HL-60 (cell line): ENCODE measurements around the gene AKT1S1.

Experiments
- POLR2AphosphoS5 ChIP-seq: IDR thresholded peaks from 2 replicates; pipeline ENCODE4 v1.6.1; 2012; ENCODE audit warnings: low read depth
- REST ChIP-seq: IDR thresholded peaks from 2 replicates; pipeline ENCODE4 v1.6.1; 2012; ENCODE audit warnings: low read depth; ENCODE audit not compliant: insufficient replicate concordance
- TF ChIP-seq, protein P1 (sequence below): IDR thresholded peaks from one replicate; pipeline ENCODE4 v1.5.1; 2011; ENCODE audit warnings: low read length, control low read depth, inconsistent platforms; ENCODE audit not compliant: insufficient read depth

DNA sequence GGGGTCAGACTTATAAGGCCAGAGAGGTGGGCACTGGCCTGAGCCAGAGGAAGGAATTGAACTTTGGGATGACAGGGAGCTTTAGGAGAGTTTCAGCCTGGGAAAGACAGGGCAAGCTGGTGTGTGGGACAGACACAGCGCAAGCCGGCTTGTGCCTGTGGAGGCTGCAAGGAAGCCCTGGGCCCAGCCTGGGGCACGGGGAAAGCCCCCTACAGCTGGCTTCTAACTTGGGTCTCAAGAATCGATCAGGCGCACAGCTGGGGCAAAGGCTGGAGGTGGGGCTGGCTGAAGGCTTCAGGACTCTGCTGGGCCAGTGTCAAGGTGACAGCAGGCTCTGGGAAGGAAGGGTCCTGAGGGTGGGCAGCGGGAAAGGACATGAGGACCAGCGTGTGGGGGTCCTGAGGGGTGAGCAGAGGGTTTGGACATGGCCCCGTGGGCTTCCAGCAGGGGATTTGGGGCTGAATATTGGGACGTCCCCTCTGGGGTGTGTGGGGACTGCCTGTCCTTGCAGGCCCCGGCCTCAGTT lies 23.2 kb downstream of the AKT1S1 start:
- TF ChIP-seq, protein P1, sequence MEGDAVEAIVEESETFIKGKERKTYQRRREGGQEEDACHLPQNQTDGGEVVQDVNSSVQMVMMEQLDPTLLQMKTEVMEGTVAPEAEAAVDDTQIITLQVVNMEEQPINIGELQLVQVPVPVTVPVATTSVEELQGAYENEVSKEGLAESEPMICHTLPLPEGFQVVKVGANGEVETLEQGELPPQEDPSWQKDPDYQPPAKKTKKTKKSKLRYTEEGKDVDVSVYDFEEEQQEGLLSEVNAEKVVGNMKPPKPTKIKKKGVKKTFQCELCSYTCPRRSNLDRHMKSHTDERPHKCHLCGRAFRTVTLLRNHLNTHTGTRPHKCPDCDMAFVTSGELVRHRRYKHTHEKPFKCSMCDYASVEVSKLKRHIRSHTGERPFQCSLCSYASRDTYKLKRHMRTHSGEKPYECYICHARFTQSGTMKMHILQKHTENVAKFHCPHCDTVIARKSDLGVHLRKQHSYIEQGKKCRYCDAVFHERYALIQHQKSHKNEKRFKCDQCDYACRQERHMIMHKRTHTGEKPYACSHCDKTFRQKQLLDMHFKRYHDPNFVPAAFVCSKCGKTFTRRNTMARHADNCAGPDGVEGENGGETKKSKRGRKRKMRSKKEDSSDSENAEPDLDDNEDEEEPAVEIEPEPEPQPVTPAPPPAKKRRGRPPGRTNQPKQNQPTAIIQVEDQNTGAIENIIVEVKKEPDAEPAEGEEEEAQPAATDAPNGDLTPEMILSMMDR = no peak
- no peak for TF ChIP-seq REST
- TF ChIP-seq POLR2AphosphoS5 = no peak
